K562 (cell line): Measurements from ENCODE around the gene VRK3. TPM values are rescaled to one million over a fixed set of nuclear protein-coding genes. Genes with fewer than 3 reads are reported as not detected.

Source experiments
- CBFB ChIP-seq: sonication (generic); formaldehyde crosslinking; IDR thresholded peaks from 2 replicates; pipeline ENCODE4 v1.4.0; 2020; ENCODE audit warnings: mild to moderate bottlenecking, missing genetic modification reagents
- E2F1 ChIP-seq: sonication (generic); formaldehyde crosslinking; IDR thresholded peaks from 2 replicates; pipeline ENCODE4 v1.8.1; 2023; ENCODE audit warnings: mild to moderate bottlenecking, missing genetic modification reagents, moderate library complexity
- FOXO4 ChIP-seq: fragments of 450-650 bp; formaldehyde crosslinking; IDR thresholded peaks from 2 replicates; pipeline ENCODE4 v1.4.0; 2020; ENCODE audit warnings: mild to moderate bottlenecking, moderate library complexity
- HNRNPLL ChIP-seq: fragments of 200-400 bp; formaldehyde crosslinking; IDR thresholded peaks from 2 replicates; pipeline ENCODE4 v1.6.1; 2017; ENCODE audit warnings: low read length, low read depth, mild to moderate bottlenecking; ENCODE audit not compliant: poor library complexity, severe bottlenecking
- NFATC3 ChIP-seq: fragments of 450-650 bp; IDR thresholded peaks from 2 replicates; pipeline ENCODE4 v1.6.1; 2017; ENCODE audit warnings: mild to moderate bottlenecking
- PCBP1 ChIP-seq: fragments of 200-400 bp; formaldehyde crosslinking; IDR thresholded peaks from 2 replicates; pipeline ENCODE4 v1.6.1; 2018; ENCODE audit warnings: mild to moderate bottlenecking, low read depth, low read length; ENCODE audit not compliant: poor library complexity, severe bottlenecking
- POLR2B ChIP-seq: fragments of 450-650 bp; IDR thresholded peaks from 2 replicates; pipeline ENCODE4 v1.6.1; 2018; ENCODE audit warnings: low read depth; ENCODE audit not compliant: partially characterized antibody
- RBM14 ChIP-seq: fragments of 200-400 bp; formaldehyde crosslinking; IDR thresholded peaks from 2 replicates; pipeline ENCODE4 v1.6.1; 2018; ENCODE audit warnings: low read depth, mild to moderate bottlenecking, low read length, moderate library complexity, borderline replicate concordance; ENCODE audit not compliant: insufficient read depth
- RHOXF2B ChIP-seq: fragments of 250-450 bp; sonication (Bioruptor Pico); conservative IDR thresholded peaks from 2 replicates; pipeline ENCODE4 v1.5.1; 2021
- RUNX1 ChIP-seq: sonication (generic); IDR thresholded peaks from 2 replicates; pipeline ENCODE4 v1.6.1; 2016; ENCODE audit warnings: antibody characterized with exemption, low read depth
- STAT5A ChIP-seq: IDR thresholded peaks from 2 replicates; pipeline ENCODE4 v1.6.1; 2012; ENCODE audit warnings: low read length, inconsistent platforms, borderline replicate concordance
- TBP ChIP-seq: optimal IDR thresholded peaks from 2 replicates; pipeline ENCODE3; 2011; ENCODE audit warnings: low read depth, low read length, improper control_type of control experiment
- TCF3 ChIP-seq: sonication (generic); formaldehyde crosslinking; IDR thresholded peaks from 2 replicates; pipeline ENCODE4 v1.4.0; 2020; ENCODE audit warnings: mild to moderate bottlenecking, missing genetic modification reagents
- TFE3 ChIP-seq: fragments of 450-650 bp; formaldehyde crosslinking; IDR thresholded peaks from 2 replicates; pipeline ENCODE4 v1.4.0; 2020; ENCODE audit warnings: mild to moderate bottlenecking, mixed read lengths
- ZBTB1 ChIP-seq: sonication (generic); formaldehyde crosslinking; IDR thresholded peaks from 2 replicates; pipeline ENCODE4 v1.8.1; 2023; ENCODE audit warnings: missing genetic modification reagents, low read depth, mild to moderate bottlenecking, borderline replicate concordance
- ZFX ChIP-seq: sonication (generic); formaldehyde crosslinking; IDR thresholded peaks from 2 replicates; pipeline ENCODE4 v1.8.0; 2022; ENCODE audit warnings: mild to moderate bottlenecking, missing genetic modification reagents, moderate library complexity
- ZNF175 ChIP-seq: fragments of 200-800 bp; sonication (Bioruptor generic); IDR thresholded peaks from 2 replicates; pipeline ENCODE4 v1.6.1; 2016; ENCODE audit warnings: low read depth, mild to moderate bottlenecking, missing genetic modification characterization, missing compliant biosample characterization
- ZNF311 ChIP-seq: fragments of 250-450 bp; sonication (Bioruptor Pico); IDR thresholded peaks from 2 replicates; pipeline ENCODE4 v1.4.0; 2020; ENCODE audit warnings: mild to moderate bottlenecking, moderate library complexity
- ZNF584 ChIP-seq: fragments of 200-800 bp; sonication (Bioruptor generic); IDR thresholded peaks from 2 replicates; pipeline ENCODE4 v1.6.1; 2016; ENCODE audit warnings: low read depth, mild to moderate bottlenecking, missing genetic modification characterization, missing compliant biosample characterization
- ZNF707 ChIP-seq: fragments of 250-450 bp; sonication (Bioruptor Pico); conservative IDR thresholded peaks from 2 replicates; pipeline ENCODE4 v1.8.0; 2022; ENCODE audit warnings: inconsistent platforms, mild to moderate bottlenecking, moderate library complexity
- ZSCAN29 ChIP-seq: fragments of 450-650 bp; IDR thresholded peaks from 2 replicates; pipeline ENCODE4 v1.6.1; 2017
- polyA plus RNA-seq, 8 experiments: library from polyadenylated mRNA; depleted of rRNA in 4 of 8; stranded (reverse) in 5 of 8; unstranded in 3 of 8; fragments of >200 nt; fragmentation: Nextera tagmentation in 2 of 8; fragmentation: Illumina TruSeq in 1 of 8; extraction: Ambion mirVana in 2 of 8; extraction: Trizol in 1 of 8; gene quantifications; 2 replicates each; pipeline versions ENCODE4 v1.2.1 to v1.2.3, GENCODE V29; 2011 to 2014; ENCODE audit warnings: inconsistent platforms in 1 of 8, missing spikeins in 1 of 8
- total RNA-seq, 7 experiments: library from RNA; depleted of rRNA in 6 of 7; stranded (reverse); fragments of >200 nt in 6 of 7; fragmentation: Illumina TruSeq in 2 of 7; extraction: Trizol in 2 of 7; gene quantifications; 2 replicates each; pipeline versions ENCODE4 v1.2.1 to v1.2.3, GENCODE V29; 2011 to 2021; ENCODE audit warnings: low replicate concordance in 1 of 7
- TF ChIP-seq, protein P1 (sequence below): fragments of 450-650 bp; IDR thresholded peaks from 2 replicates; pipeline ENCODE4 v1.7.1; 2018; ENCODE audit warnings: mild to moderate bottlenecking, low read depth; ENCODE audit not compliant: partially characterized antibody

VRK3 gene
- total and polyA plus RNA-seq, 9 of the 15 experiments (the other 6 are each of a cell fraction or from before 2014, with no cell fraction given), result 25.6 to 94.3 (median 42.9) TPM

- TF ChIP-seq, protein P1, sequence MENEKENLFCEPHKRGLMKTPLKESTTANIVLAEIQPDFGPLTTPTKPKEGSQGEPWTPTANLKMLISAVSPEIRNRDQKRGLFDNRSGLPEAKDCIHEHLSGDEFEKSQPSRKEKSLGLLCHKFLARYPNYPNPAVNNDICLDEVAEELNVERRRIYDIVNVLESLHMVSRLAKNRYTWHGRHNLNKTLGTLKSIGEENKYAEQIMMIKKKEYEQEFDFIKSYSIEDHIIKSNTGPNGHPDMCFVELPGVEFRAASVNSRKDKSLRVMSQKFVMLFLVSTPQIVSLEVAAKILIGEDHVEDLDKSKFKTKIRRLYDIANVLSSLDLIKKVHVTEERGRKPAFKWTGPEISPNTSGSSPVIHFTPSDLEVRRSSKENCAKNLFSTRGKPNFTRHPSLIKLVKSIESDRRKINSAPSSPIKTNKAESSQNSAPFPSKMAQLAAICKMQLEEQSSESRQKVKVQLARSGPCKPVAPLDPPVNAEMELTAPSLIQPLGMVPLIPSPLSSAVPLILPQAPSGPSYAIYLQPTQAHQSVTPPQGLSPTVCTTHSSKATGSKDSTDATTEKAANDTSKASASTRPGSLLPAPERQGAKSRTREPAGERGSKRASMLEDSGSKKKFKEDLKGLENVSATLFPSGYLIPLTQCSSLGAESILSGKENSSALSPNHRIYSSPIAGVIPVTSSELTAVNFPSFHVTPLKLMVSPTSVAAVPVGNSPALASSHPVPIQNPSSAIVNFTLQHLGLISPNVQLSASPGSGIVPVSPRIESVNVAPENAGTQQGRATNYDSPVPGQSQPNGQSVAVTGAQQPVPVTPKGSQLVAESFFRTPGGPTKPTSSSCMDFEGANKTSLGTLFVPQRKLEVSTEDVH, result peak; percentile 76
- TF ChIP-seq ZBTB1 (CRISPR knock-in tag) (no peak; the same call in 1 of the 2 replicates), FOXO4 (CRISPR knock-in tag) (no peak), ZNF707 (CRISPR knock-in tag) (no peak), ZNF311 (no peak), ZNF175 (CRISPR knock-in tag) (peak; percentile 35; the same call in 1 of the 2 replicates), E2F1 (peak; percentile 88), TFE3 (CRISPR knock-in tag) (no peak), RBM14 (0 out of 2 replicates have a peak, but pooled peaks have one; percentile 77), ZFX (CRISPR knock-in tag) (peak; percentile 80), HNRNPLL (peak; percentile 64), PCBP1 (peak; percentile 86), CBFB (0 out of 2 replicates have a peak, but pooled peaks have one; percentile 37), ZNF584 (CRISPR knock-in tag) (peak; percentile 77; the same call in 1 of the 2 replicates), ZSCAN29 (peak; percentile 91), STAT5A (no peak), RUNX1 (no peak), RHOXF2B (no peak), NFATC3 (no peak), POLR2B (peak; percentile 98), TCF3 (CRISPR knock-in tag) (peak; percentile 5), TBP (peak; percentile 86)
These were observed 96.0 kb downstream of the VRK3 start, which contains the start of the genes ATF5 and NUP62 (continued) for GRCh38 chr19:49929121-49929610.
